GM19099 (cell line): ENCODE data around the gene FEN1.

Experiments
- POLR2A ChIP-seq: IDR thresholded peaks from 3 replicates; pipeline ENCODE4 v1.6.1; 2011; ENCODE audit warnings: low read depth; ENCODE audit not compliant: insufficient read length; ENCODE audit errors: extremely low read depth

Gene FEN1

DNA sequence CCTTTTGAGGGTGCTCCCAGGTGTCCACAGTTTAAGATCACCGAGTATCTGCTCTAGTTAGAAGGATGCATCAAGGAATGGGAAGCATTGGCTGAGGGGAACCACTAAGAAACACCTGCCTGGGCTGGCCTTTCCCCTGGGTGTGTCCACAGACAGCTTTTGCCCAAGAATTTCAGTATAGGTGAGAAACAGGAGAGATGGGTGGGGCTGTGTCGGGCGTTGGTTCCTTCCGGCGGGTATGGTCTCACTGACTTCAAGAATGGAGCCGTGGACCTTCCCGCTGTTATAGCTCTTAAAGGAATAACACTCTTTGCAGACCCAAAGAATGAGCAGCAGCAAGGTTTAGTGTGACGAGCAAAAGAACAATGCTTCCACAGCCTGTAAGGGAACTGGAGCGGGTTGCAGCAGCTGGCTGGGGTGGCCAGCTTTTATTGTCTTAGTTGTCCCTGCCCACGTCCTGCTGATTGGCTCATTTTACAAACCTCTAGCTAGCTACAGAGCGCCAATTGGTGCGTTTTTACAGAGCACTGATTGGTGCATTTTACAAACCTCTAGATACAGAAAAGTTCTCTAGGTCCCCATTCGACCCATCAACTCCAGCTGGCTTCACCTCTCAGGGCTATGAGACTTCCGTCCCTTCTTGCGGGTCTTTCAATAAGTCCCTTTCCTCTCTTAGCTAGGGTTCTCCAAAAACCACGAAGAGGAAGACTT lies 21.7 kb downstream of the FEN1 start:
- TF ChIP-seq POLR2A, result no peak

- peak; percentile 74 for TF ChIP-seq POLR2A
These were observed 22.5 kb downstream of the FEN1 start for GRCh38 chr11:61814958-61815789.

- peak; percentile 22 for TF ChIP-seq POLR2A
These were observed 23.4 kb downstream of the FEN1 start for GRCh38 chr11:61815790-61816735.

DNA sequence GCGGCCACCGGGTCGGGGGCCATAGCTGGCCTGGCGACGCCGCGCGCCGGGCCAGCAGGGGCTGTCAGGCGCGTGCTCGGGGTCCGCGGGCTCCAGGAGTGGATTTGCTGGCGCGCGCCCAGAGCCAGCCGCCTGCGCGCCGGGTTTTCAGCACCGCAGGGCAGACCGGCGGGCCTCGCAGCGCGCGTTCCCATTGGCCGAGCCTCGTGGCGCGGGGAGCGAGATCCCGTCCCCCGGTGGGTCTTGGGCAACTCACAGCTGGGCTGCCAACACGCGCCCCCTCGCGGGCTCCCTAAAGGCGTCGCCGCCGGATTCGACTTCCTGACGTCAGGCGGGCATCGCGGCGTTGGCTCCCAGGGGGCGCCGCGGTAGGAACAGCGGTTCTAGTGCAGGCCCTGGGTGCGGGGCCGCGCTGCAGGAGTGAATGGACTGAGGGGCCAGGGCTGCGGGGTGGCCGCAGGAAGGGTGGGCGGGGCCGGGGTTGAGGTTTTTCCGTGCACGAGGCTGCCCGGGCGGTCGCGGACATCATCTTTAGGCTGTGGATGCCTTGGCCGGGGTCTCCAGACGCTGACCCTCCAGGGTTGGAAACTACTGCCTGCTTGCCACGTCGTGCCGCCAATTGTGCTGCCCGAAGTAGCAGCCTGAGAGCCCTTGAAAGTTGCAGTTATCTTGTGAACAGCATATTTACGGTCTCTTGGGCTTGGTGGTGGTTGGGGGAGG lies 24.2 kb downstream of the FEN1 start, which contains the start of gene FADS1:
FADS1 (minus strand) TSS at position 268 of the 720 bp plus-strand sequence; CDS start at position 194, 74 bp downstream.
- peak; percentile 64 for TF ChIP-seq POLR2A

GRCh38 chr11:61817471-61818202 lies 24.9 kb downstream of the FEN1 start:
- no peak for TF ChIP-seq POLR2A

GRCh38 chr11:61820174-61820573 lies 27.5 kb downstream of the FEN1 start:
- no peak for TF ChIP-seq POLR2A

- TF ChIP-seq POLR2A, result no peak
These were observed 34.3 kb downstream of the FEN1 start for GRCh38 chr11:61826930-61827570.

GRCh38 chr11:61827571-61828378 lies 35.1 kb downstream of the FEN1 start, which contains the start of gene FADS2:
TSS of gene FADS2 (plus strand) at chr11:61828300. CDS start at chr11:61828391, 91 bp downstream.
- TF ChIP-seq POLR2A, result peak; percentile 94

DNA sequence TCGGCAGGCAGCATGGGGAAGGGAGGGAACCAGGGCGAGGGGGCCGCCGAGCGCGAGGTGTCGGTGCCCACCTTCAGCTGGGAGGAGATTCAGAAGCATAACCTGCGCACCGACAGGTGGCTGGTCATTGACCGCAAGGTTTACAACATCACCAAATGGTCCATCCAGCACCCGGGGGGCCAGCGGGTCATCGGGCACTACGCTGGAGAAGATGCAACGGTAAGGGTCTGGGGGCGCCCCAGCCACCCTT lies 35.6 kb downstream of the FEN1 start:
- no peak for TF ChIP-seq POLR2A

GRCh38 chr11:61828629-61829407 lies 36.1 kb downstream of the FEN1 start:
- TF ChIP-seq POLR2A, result peak; percentile 41

- no peak for TF ChIP-seq POLR2A
These were observed 37.1 kb downstream of the FEN1 start for GRCh38 chr11:61829806-61830205.
